Measurements from ENCODE around the gene DLG2. TPM values are rescaled to one million over a fixed set of nuclear protein-coding genes. Genes with fewer than 3 reads are reported as not detected.

DLG2 gene
- total RNA-seq, 1 donor from 2014 or later, result 0.18 TPM

GRCh38 chr11:84091212-84091986 lies 1535.7 kb downstream of the DLG2 start:
- no peak for DNase-seq (ENCODE audit: extremely low read depth, low read depth, low spot score)

- DNase-seq (ENCODE audit: extremely low read depth, low read depth, low spot score), result no peak
These were observed 1537.8 kb downstream of the DLG2 start for GRCh38 chr11:84089072-84090057.

GRCh38 chr11:84071851-84072250 lies 1555.3 kb downstream of the DLG2 start:
- DNase-seq (ENCODE audit: extremely low read depth, low read depth, low spot score), result no peak

- no peak for DNase-seq (ENCODE audit: extremely low read depth, low read depth, low spot score)
These were observed 1558.1 kb downstream of the DLG2 start for GRCh38 chr11:84069048-84069447.

GRCh38 chr11:84061726-84062125 lies 1565.4 kb downstream of the DLG2 start:
- DNase-seq (ENCODE audit: extremely low read depth, low read depth, low spot score), result no peak

- no peak for DNase-seq (ENCODE audit: extremely low read depth, low read depth, low spot score)
These were observed 1570.3 kb downstream of the DLG2 start for GRCh38 chr11:84056653-84057376.

GRCh38 chr11:84045146-84045545 lies 1582.0 kb downstream of the DLG2 start:
- DNase-seq (ENCODE audit: extremely low read depth, low read depth, low spot score), result no peak

DNA sequence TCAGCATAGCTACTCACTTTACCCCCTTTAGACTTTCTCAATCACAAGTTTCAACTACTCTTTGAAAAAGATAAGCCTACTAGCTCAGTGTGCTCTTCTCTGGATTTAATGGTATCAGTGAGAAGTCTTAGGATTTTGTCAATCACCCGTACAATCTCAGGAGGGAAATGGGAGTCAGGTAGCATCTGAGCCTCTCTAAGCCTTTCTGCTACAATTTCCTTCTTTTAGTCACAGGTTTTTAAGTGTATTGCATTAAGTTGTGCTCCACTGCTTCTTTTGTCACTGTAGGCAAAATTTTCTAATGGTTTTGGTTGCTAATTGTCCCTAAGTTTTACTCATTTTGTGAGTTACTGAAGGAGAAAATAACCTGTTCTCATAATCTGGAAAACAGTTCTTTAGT lies 1582.4 kb downstream of the DLG2 start:
- no peak for DNase-seq (ENCODE audit: extremely low read depth, low read depth, low spot score)

- DNase-seq (ENCODE audit: extremely low read depth, low read depth, low spot score), result no peak
These were observed 1590.4 kb downstream of the DLG2 start for GRCh38 chr11:84036664-84037194.

DNA sequence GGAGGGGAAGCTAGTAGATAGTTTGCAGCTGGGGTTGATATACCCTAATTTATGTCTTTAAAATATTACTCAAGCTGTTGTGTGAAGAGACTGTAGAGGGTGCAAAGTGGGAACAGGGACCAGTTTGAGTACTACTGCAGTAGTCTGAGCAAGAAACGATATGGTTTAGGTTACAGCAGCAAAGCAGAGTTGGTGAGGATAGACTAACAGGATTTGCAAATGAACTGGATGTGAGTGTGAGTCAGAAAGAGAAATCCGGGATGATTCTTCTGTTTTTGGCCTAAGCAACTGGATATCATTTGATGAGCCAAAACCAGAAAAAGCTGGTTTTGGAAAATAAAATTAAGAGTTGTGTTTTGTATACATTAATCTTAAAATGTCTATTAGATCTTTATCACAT lies 1591.5 kb downstream of the DLG2 start:
- no peak for DNase-seq (ENCODE audit: extremely low read depth, low read depth, low spot score)

DNA sequence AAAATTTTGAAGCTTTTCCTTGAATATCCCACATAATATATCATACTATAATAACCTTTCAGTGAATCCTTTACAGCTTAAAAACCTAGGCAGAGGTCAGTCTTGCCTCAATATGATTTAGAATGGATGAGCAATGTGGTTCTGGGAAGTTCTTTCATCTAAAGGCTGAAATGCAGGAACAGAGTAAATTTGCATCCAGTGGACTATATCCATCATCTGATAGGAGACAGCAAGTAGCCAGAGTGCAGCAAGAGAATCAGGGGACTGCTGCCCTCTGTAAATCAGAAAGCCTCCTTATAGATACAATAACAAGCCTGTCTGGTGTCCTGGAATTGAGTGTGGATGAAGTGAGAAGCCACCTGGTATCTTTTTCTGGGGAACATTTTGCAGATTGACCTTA lies 1592.7 kb downstream of the DLG2 start:
- no peak for DNase-seq (ENCODE audit: extremely low read depth, low read depth, low spot score)

DNA sequence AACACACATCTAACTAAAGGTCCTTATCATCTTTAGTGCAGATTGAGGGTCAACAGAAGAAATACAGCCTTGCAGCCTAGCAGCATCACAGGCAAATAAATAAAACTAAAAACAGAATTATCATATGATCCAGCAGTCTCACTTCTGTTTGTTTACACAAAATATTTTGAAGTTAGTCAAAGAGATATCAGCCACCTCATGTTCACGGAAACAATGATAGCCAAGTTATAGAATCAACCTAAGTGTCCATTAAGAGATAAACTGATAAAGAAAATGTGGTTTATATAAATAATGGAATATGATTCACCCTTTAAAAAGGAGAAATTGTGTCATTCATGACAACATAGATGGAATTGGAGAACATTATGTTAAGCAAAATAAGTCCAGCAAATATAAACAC lies 1602.9 kb downstream of the DLG2 start:
- no peak for DNase-seq (ENCODE audit: extremely low read depth, low read depth, low spot score)

GRCh38 chr11:84022695-84023094 lies 1604.4 kb downstream of the DLG2 start:
- DNase-seq (ENCODE audit: extremely low read depth, low read depth, low spot score), result no peak

- DNase-seq (ENCODE audit: extremely low read depth, low read depth, low spot score), result no peak
These were observed 1604.9 kb downstream of the DLG2 start for GRCh38 chr11:84022201-84022600.

DNA sequence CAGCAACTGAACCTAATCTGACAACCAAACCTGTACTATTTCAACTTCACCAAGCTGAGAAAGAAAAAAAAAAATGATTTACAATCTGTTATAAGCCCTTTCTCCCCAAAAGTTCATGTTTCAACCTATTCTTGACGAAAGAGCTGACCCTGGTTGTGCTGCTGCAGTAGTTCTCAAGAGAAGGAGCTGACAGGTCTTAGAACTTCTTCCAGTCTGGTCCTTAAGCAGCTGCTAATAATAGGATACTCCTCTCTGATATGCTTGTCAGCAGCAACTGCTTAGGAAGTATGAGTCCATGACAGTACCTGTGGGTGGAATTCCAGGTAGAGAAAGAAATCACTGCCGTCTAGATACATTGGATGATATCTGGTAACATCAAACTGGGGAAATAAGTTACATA lies 1605.9 kb downstream of the DLG2 start:
- DNase-seq (ENCODE audit: extremely low read depth, low read depth, low spot score), result no peak

- no peak for DNase-seq (ENCODE audit: extremely low read depth, low read depth, low spot score)
These were observed 1607.5 kb downstream of the DLG2 start for GRCh38 chr11:84019571-84020194.

DNA sequence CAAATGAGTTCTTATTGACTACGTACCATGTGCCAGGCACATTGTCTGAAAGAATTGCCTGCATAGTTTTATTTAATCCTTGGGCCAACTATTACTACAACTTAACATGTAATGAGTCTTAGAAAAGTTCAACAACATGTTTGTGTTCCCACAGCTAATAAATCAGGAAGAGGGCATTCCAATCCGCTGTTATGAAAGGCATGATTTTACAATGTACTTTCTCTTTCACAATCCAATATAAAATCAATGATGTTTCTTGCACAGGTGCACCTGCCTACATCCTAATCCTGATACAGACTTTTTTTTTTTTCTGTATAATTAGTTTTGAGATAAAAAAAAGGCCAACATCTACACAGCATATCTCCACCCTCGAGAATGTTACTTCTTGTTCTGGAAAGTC lies 1612.6 kb downstream of the DLG2 start:
- no peak for DNase-seq (ENCODE audit: extremely low read depth, low read depth, low spot score)

DNA sequence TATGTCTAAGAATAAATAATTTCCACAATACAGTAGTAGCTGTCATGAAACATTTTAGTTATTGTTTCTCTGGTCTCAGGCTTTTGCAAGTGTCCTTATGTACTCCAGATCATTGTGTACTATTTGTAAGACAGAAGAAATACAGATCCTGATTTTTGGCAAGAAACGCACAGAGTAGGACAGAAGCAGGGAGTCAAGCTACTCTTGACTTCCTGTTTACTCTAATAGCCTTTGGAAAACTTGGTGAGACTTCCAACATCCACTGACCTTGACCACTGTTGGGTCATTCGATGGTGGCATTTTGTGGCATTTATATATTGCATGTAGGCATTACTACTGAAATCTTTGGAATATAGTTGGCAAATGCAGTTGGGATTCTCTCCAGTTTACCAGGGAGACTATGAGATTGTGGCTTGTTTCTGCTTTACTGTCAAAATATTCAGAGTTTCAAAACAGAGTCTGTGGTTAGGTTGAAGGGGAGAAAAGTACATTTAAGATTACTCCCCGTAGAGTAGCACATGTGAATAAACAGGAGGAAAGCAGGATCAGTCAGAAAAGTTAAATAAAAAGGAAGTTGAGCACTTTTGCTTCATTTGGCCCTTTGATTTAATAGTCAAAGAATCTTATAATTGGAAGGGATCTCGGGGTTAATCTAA lies 1614.8 kb downstream of the DLG2 start:
- DNase-seq (ENCODE audit: extremely low read depth, low read depth, low spot score), result no peak

DNA sequence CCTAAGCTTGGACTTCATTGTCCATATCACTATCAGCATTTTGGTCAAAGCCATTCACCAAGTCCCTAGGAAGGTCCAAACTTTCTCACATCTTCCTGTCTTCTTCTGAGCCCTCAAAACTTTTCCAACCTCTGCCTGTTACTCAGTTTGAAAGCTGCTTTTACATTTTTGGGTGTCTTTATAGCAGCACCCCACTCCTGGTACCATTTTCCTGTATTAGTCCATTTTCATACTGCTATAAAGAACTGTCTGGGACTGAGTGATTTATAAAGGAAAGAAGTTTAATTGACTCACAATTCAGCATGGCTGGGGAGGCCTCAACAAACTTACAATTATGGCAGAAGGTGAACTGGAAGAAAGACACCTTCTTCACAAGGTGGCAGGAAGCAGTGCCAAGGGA lies 1624.0 kb downstream of the DLG2 start:
- DNase-seq (ENCODE audit: extremely low read depth, low read depth, low spot score), result no peak

DNA sequence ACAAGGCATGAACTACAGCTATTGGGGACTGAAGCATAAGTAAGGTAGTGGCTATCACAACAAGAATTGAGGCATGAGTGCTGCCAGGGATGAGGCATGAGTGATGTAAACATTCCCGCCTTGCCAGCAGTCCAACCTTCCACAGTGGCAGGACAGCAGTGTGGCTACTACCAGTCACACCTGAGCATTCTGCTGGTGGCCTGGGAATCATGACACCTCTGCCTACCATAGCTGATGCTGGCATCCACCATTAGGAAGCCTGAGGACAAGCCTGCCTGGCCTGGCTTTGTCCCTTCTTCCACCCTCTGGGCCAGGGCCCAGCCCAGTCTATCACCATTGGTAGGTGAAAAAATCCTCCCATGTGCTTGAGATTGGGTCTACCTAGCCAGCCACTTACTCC lies 1628.2 kb downstream of the DLG2 start:
- DNase-seq (ENCODE audit: extremely low read depth, low read depth, low spot score), result no peak

All from glomerular endothelial cell (primary cell).